GM23338 (cell line): Measurements from ENCODE around the gene NPPC. TPM values are rescaled to one million over a fixed set of nuclear protein-coding genes. Genes with fewer than 3 reads are reported as not detected.

Source experiments
- ATAC-seq: fragments of 200-7000 bp; cut with Tn5 transposase; 3 replicates; pipeline ENCODE4 v1.9.1; 2020
- DNase-seq: peaks from one replicate; pipeline ENCODE4 v3.0.0-alpha.2; 2015; ENCODE audit warnings: low spot score
- H2AFZ ChIP-seq: fragments of 200-600 bp; sonication (generic); 2 replicates; pipeline ENCODE4 v1.8.0; 2016; ENCODE audit warnings: antibody characterized with exemption, mild to moderate bottlenecking, moderate library complexity
- H3F3A ChIP-seq: fragments of 200-600 bp; sonication (generic); replicated peaks from 2 replicates; pipeline ENCODE4 v1.8.0; 2017; ENCODE audit warnings: antibody characterized with exemption, mixed run types, low read depth
- H3K27ac ChIP-seq: fragments of 200-600 bp; sonication (generic); 2 replicates; pipeline ENCODE4 v1.6.1; 2016; ENCODE audit warnings: low read depth
- H3K27me3 ChIP-seq: fragments of 200-600 bp; sonication (generic); 2 replicates; pipeline ENCODE4 v1.8.0; 2016; ENCODE audit warnings: mild to moderate bottlenecking, mixed run types, moderate library complexity; ENCODE audit not compliant: insufficient read depth
- H3K36me3 ChIP-seq: fragments of 200-600 bp; sonication (generic); 2 replicates; pipeline ENCODE4 v1.8.0; 2016; ENCODE audit warnings: mild to moderate bottlenecking; ENCODE audit not compliant: insufficient read depth
- H3K4me1 ChIP-seq: fragments of 200-600 bp; sonication (generic); 2 replicates; pipeline ENCODE4 v1.8.0; 2016; ENCODE audit warnings: mild to moderate bottlenecking, moderate library complexity; ENCODE audit not compliant: insufficient read depth
- H3K4me2 ChIP-seq: fragments of 200-600 bp; sonication (generic); 2 replicates; pipeline ENCODE4 v1.7.1; 2017; ENCODE audit warnings: mixed run types
- H3K4me3 ChIP-seq: fragments of 200-600 bp; sonication (generic); 2 replicates; pipeline ENCODE4 v1.6.1; 2016; ENCODE audit warnings: mixed run types
- H3K79me2 ChIP-seq: fragments of 200-600 bp; sonication (generic); replicated peaks from 2 replicates; pipeline ENCODE4 v1.8.0; 2017; ENCODE audit warnings: mild to moderate bottlenecking; ENCODE audit not compliant: insufficient read depth
- H3K9me2 ChIP-seq: fragments of 200-600 bp; sonication (generic); 2 replicates; pipeline ENCODE4 v1.8.0; 2017; ENCODE audit not compliant: insufficient read depth
- H4K20me1 ChIP-seq: fragments of 200-600 bp; sonication (generic); replicated peaks from 2 replicates; pipeline ENCODE4 v1.8.0; 2017; ENCODE audit warnings: mild to moderate bottlenecking; ENCODE audit not compliant: insufficient read depth
- H3K27ac Mint-ChIP-seq: 2 replicates; pipeline ENCODE4 v1.8.0; 2020; ENCODE audit warnings: inconsistent platforms, mild to moderate bottlenecking, moderate library complexity, mixed read lengths
- H3K27me3 Mint-ChIP-seq: 3 replicates; pipeline ENCODE4 v1.8.0; 2022; ENCODE audit warnings: low read depth, mild to moderate bottlenecking, moderate library complexity, mixed read lengths, inconsistent platforms; ENCODE audit not compliant: insufficient read depth, poor library complexity
- H3K36me3 Mint-ChIP-seq: 3 replicates; pipeline ENCODE4 v1.8.0; 2021; ENCODE audit warnings: low read depth, mild to moderate bottlenecking, inconsistent platforms, moderate library complexity, mixed read lengths
- H3K4me1 Mint-ChIP-seq: 3 replicates; pipeline ENCODE4 v1.8.0; 2020; ENCODE audit warnings: mild to moderate bottlenecking, inconsistent platforms, mixed read lengths
- H3K4me3 Mint-ChIP-seq: 3 replicates; pipeline ENCODE4 v1.8.0; 2021; ENCODE audit warnings: moderate library complexity, mild to moderate bottlenecking, inconsistent platforms, mixed read lengths
- H3K9me3 Mint-ChIP-seq: 3 replicates; pipeline ENCODE4 v1.8.0; 2020; ENCODE audit warnings: moderate library complexity, mild to moderate bottlenecking, inconsistent platforms, mixed read lengths
- CREB1 ChIP-seq: fragments of 250-450 bp; sonication (Bioruptor Pico); IDR thresholded peaks from 2 replicates; pipeline ENCODE4 v1.5.0; 2020; ENCODE audit warnings: low read depth, mild to moderate bottlenecking, moderate library complexity
- CTCF ChIP-seq, 2 experiments: fragments of 200-600 bp in 1 of 2; sonication (generic) in 1 of 2; conservative IDR thresholded peaks; 2 replicates each; pipeline versions ENCODE4 v1.5.1 to v1.6.1; 2016 to 2017; ENCODE audit warnings: antibody characterized with exemption in 2 of 2, low read depth in 2 of 2, mild to moderate bottlenecking in 2 of 2, moderate library complexity in 1 of 2
- ETS1 ChIP-seq: IDR thresholded peaks from 2 replicates; pipeline ENCODE4 v1.6.1; 2016; ENCODE audit warnings: antibody characterized with exemption
- EZH2 ChIP-seq: fragments of 200-600 bp; sonication (generic); IDR thresholded peaks from one replicate; pipeline ENCODE4 v1.8.0; 2017; ENCODE audit warnings: antibody characterized with exemption, mild to moderate bottlenecking, low read depth; ENCODE audit not compliant: unreplicated experiment
- JUNB ChIP-seq: IDR thresholded peaks from one replicate; pipeline ENCODE4 v1.6.1; 2016; ENCODE audit warnings: antibody characterized with exemption; ENCODE audit not compliant: unreplicated experiment
- NANOG ChIP-seq: IDR thresholded peaks from 2 replicates; pipeline ENCODE4 v1.6.1; 2016; ENCODE audit warnings: antibody characterized with exemption, borderline replicate concordance
- REST ChIP-seq: IDR thresholded peaks from one replicate; pipeline ENCODE4 v1.6.1; 2018; ENCODE audit warnings: antibody characterized with exemption; ENCODE audit not compliant: unreplicated experiment
- ZNF114 ChIP-seq: fragments of 250-450 bp; sonication (Bioruptor Pico); IDR thresholded peaks from 2 replicates; pipeline ENCODE4 v1.5.0; 2020; ENCODE audit warnings: mild to moderate bottlenecking, moderate library complexity
- ZNF331 ChIP-seq: fragments of 250-450 bp; sonication (Bioruptor Pico); IDR thresholded peaks from 2 replicates; pipeline ENCODE4 v1.5.0; 2020; ENCODE audit warnings: low read depth, mild to moderate bottlenecking, moderate library complexity
- ZNF462 ChIP-seq: fragments of 250-450 bp; sonication (Bioruptor Pico); IDR thresholded peaks from 2 replicates; pipeline ENCODE4 v1.5.0; 2020; ENCODE audit warnings: mild to moderate bottlenecking, moderate library complexity
- polyA plus RNA-seq: library from polyadenylated mRNA; unstranded; fragments of >200 nt; fragmentation: Nextera tagmentation; extraction: Ambion mirVana; gene quantifications from 2 replicates; pipeline ENCODE4 v1.2.1, GENCODE V29; 2016
- total RNA-seq: library from RNA; depleted of rRNA; stranded (reverse); fragments of >200 nt; shearing (Covaris generic); gene quantifications from 2 replicates; pipeline ENCODE4 v1.2.3, GENCODE V29; 2014

Gene NPPC
- total and polyA plus RNA-seq, 2 experiments from 2014 or later = 2.2 to 6.3 TPM

GRCh38 chr2:231955758-231956472, 29.7 kb upstream of the NPPC start:
- Histone ChIP-seq H3K9me2 (no peaks in the 10 kb centered on the region), H3K79me2 (no peaks in the 10 kb centered on the region), H3K4me3 (no peak overlapping the region), H3F3A (0 out of 2 replicates have a peak, but pooled peaks cover under 1% of the 10 kb centered on the region), H3K4me1 (0 out of 2 replicates have a peak, but pooled peaks cover 1% of the 10 kb centered on the region), H3K27ac (no peak overlapping the region), H3K36me3 (no peaks in the 10 kb centered on the region), H3K27me3 (no peaks in the 10 kb centered on the region), H3K4me2 (no peak overlapping the region), H2AFZ (peak overlapping the region; percentile 59; the same call in 1 of the 2 replicates), H4K20me1 (no peaks in the 10 kb centered on the region)
- Mint-ChIP-seq H3K27me3 (peaks cover 10% of the 10 kb centered on the region), H3K4me3 (no peak overlapping the region), H3K4me1 (peaks cover 3% of the 10 kb centered on the region; the same call in 2 of the 3 replicates), H3K27ac (no peak overlapping the region), H3K36me3 (peaks cover 2% of the 10 kb centered on the region; the same call in 2 of the 3 replicates), H3K9me3 (peaks cover 3% of the 10 kb centered on the region; the same call in 2 of the 3 replicates)
- TF ChIP-seq ZNF114 (CRISPR knock-in tag) (no peak), CREB1 (no peak), ZNF331 (CRISPR knock-in tag) (no peak), REST (no peak), ETS1 (no peak), EZH2 (no peak), ZNF462 (CRISPR knock-in tag) (no peak), NANOG (no peak), JUNB (no peak), CTCF (conservative IDR thresholded peaks at IDR 0.05; ENCODE audit: low read depth in 2 of 2) (no peak)
- ATAC-seq = no peak
- no peak for DNase-seq
